PC-9 (cell line): ENCODE measurements around the gene POP4. TPM values are rescaled to one million over a fixed set of nuclear protein-coding genes. Genes with fewer than 3 reads are reported as not detected.

Source experiments
- BruUV-seq: library from RNA; stranded (reverse); fragments of 400-500 nt; replicated peaks from 2 replicates; lab custom pipeline; 2021; lab: Mats Ljungman, UMichigan
- CTCF ChIA-PET: fragments of 300-600 bp; sonication (Branson Sonifier 250); formaldehyde crosslinking; loops from one replicate; lab custom pipeline; 2022; ENCODE audit warnings: antibody characterized with exemption; lab: Charles Lee
- POLR2A ChIA-PET: fragments of 300-600 bp; sonication (Branson Sonifier 250); formaldehyde crosslinking; loops from one replicate; lab custom pipeline; 2022; ENCODE audit warnings: antibody characterized with exemption; ENCODE audit not compliant: unreplicated experiment; lab: Charles Lee
- DNase-seq, 2 experiments: peaks; one replicate each; pipeline versions ENCODE4 v3.0.0 to v3.0.0-alpha.2; 2015 to 2022; ENCODE audit warnings: mixed read lengths in 1 of 2
- H2AFZ ChIP-seq: fragments of 200-600 bp; sonication (generic); 2 replicates; pipeline ENCODE4 v1.8.1; 2017; ENCODE audit warnings: antibody characterized with exemption
- H3F3A ChIP-seq: fragments of 200-600 bp; sonication (generic); 2 replicates; pipeline ENCODE4 v1.8.1; 2017; ENCODE audit warnings: antibody characterized with exemption, mild to moderate bottlenecking, low read depth; ENCODE audit not compliant: insufficient read depth
- H3K27ac ChIP-seq: fragments of 200-600 bp; sonication (generic); 2 replicates; pipeline ENCODE4 v1.6.1; 2016; ENCODE audit warnings: mixed run types
- H3K27me3 ChIP-seq: fragments of 200-600 bp; sonication (generic); 2 replicates; pipeline ENCODE4 v1.6.1; 2016; ENCODE audit warnings: low read depth, mixed run types; ENCODE audit not compliant: insufficient read depth
- H3K36me3 ChIP-seq: fragments of 200-600 bp; sonication (generic); 2 replicates; pipeline ENCODE4 v1.6.1; 2016; ENCODE audit warnings: low read depth, mixed run types
- H3K4me1 ChIP-seq: fragments of 200-600 bp; sonication (generic); replicated peaks from 2 replicates; pipeline ENCODE4 v1.6.1; 2016; ENCODE audit warnings: mixed run types; ENCODE audit not compliant: insufficient read depth
- H3K4me2 ChIP-seq: fragments of 200-600 bp; sonication (generic); 2 replicates; pipeline ENCODE4 v1.6.1; 2017; ENCODE audit warnings: mixed run types
- H3K4me3 ChIP-seq: fragments of 200-600 bp; sonication (generic); 2 replicates; pipeline ENCODE4 v1.6.1; 2016; ENCODE audit warnings: mixed run types
- H3K79me2 ChIP-seq: fragments of 200-600 bp; sonication (generic); 2 replicates; pipeline ENCODE4 v1.6.1; 2017; ENCODE audit warnings: low read depth, mixed run types
- H3K9me2 ChIP-seq: fragments of 200-600 bp; sonication (generic); 2 replicates; pipeline ENCODE4 v1.8.1; 2017; ENCODE audit warnings: mild to moderate bottlenecking; ENCODE audit not compliant: insufficient read depth
- H3K9me3 ChIP-seq: fragments of 200-600 bp; sonication (generic); 2 replicates; pipeline ENCODE4 v1.8.1; 2016; ENCODE audit warnings: low read depth; ENCODE audit not compliant: insufficient read depth
- H4K20me1 ChIP-seq: fragments of 200-600 bp; sonication (generic); 2 replicates; pipeline ENCODE4 v1.8.1; 2017; ENCODE audit not compliant: insufficient read depth
- CTCF ChIP-seq: fragments of 200-600 bp; sonication (generic); conservative IDR thresholded peaks from 2 replicates; pipeline ENCODE4 v1.6.1; 2017; ENCODE audit warnings: mixed run types, antibody characterized with exemption, mild to moderate bottlenecking, moderate library complexity
- EZH2 ChIP-seq: fragments of 200-600 bp; sonication (generic); IDR thresholded peaks from 2 replicates; pipeline ENCODE4 v1.8.0; 2017; ENCODE audit warnings: antibody characterized with exemption, low read depth
- intact Hi-C: fragments of 100-400 bp; cut with micrococcal nuclease; formaldehyde crosslinking; loops from one replicate; pipeline ENCODE4 v1.10.0; 2022; ENCODE audit not compliant: unreplicated experiment
- total RNA-seq: library from RNA; stranded (reverse); gene quantifications from 2 replicates; pipeline ENCODE4 v1.2.3, GENCODE V29; 2021

The POP4 gene
- total RNA-seq, 1 experiment from 2014 or later = 66.6 TPM

DNA sequence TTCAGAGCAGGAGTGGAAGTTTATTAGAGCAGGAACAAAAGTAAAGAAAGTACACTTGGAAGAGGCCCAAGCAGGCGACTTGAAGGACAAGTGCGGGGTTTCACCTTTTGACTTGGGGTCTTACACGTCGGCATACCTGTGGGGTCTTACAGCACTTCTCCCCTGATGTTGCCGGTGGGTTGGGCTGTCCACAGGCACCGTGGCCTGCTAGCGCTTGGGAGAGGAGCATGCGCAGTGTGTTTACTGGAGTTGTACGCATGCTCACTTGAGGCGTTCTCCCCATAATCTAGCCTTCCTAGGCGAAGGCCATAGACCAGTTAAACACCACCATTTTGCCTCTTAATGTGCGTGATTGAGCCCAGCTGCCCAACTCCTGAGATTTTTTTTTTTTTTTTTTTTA lies 34.1 kb downstream of the POP4 start:
- no peak overlapping the region for H3K4me2 ChIP-seq
- DNase-seq = no peak
- no peaks in the 10 kb centered on the region for H3K79me2 ChIP-seq
- no peaks in the 10 kb centered on the region for H3K9me2 ChIP-seq
- no peak for TF ChIP-seq CTCF
- TF ChIP-seq EZH2 = no peak
- no peaks in the 10 kb centered on the region for H3K9me3 ChIP-seq
- POLR2A ChIA-PET = no interaction called here
- H2AFZ ChIP-seq = no peak overlapping the region
- H3F3A ChIP-seq = no peaks in the 10 kb centered on the region
- H3K36me3 ChIP-seq = no peaks in the 10 kb centered on the region
- intact Hi-C loops = no loop called here
- H4K20me1 ChIP-seq = no peaks in the 10 kb centered on the region
- CTCF ChIA-PET = no interaction called here
- H3K27me3 ChIP-seq = peaks cover 7% of the 10 kb centered on the region; the same call in 1 of the 2 replicates
- H3K4me3 ChIP-seq = no peak overlapping the region
- H3K4me1 ChIP-seq = no peaks in the 10 kb centered on the region
- BruUV-seq = no TSS peak
- no peak overlapping the region for H3K27ac ChIP-seq

- TF ChIP-seq CTCF (no peak), EZH2 (no peak)
- no peak overlapping the region for H3K4me3 ChIP-seq
- no peak overlapping the region for H2AFZ ChIP-seq
- CTCF ChIA-PET = interaction anchor here (0.6 kb wide), 1 partner anchor 11 kb away, joined by 3 read pairs; no protein-coding TSS in a partner anchor
- no peaks in the 10 kb centered on the region for H3K9me2 ChIP-seq
- H3K4me2 ChIP-seq = no peak overlapping the region
- intact Hi-C loops = no loop called here
- POLR2A ChIA-PET = no interaction called here
- H3K9me3 ChIP-seq = no peaks in the 10 kb centered on the region
- no peaks in the 10 kb centered on the region for H3K79me2 ChIP-seq
- 0 out of 2 replicates have a peak, but pooled peaks cover 4% of the 10 kb centered on the region for H3K4me1 ChIP-seq
- H3K36me3 ChIP-seq = no peaks in the 10 kb centered on the region
- no peak for DNase-seq
- H4K20me1 ChIP-seq = no peaks in the 10 kb centered on the region
- no peaks in the 10 kb centered on the region for H3F3A ChIP-seq
- no peak overlapping the region for H3K27ac ChIP-seq
- peaks cover 7% of the 10 kb centered on the region; the same call in 1 of the 2 replicates for H3K27me3 ChIP-seq
- no TSS peak for BruUV-seq
Observed at GRCh38 chr19:29641597-29641996, 35.5 kb downstream of the POP4 start.

- Histone ChIP-seq H3K4me1 (0 out of 2 replicates have a peak, but pooled peaks cover 4% of the 10 kb centered on the region), H3K4me3 (no peak overlapping the region), H3K36me3 (no peaks in the 10 kb centered on the region), H3K9me3 (no peaks in the 10 kb centered on the region), H3K27me3 (peaks cover 7% of the 10 kb centered on the region; the same call in 1 of the 2 replicates), H3K9me2 (no peaks in the 10 kb centered on the region), H3F3A (no peaks in the 10 kb centered on the region), H3K27ac (no peak overlapping the region), H3K4me2 (no peak overlapping the region), H2AFZ (no peak overlapping the region), H3K79me2 (no peaks in the 10 kb centered on the region), H4K20me1 (no peaks in the 10 kb centered on the region)
- ChIA-PET POLR2A (no interaction called here), CTCF (no interaction called here)
- no TSS peak for BruUV-seq
- TF ChIP-seq CTCF (no peak), EZH2 (no peak)
- no peak for DNase-seq
- intact Hi-C loops = no loop called here
Observed at GRCh38 chr19:29643361-29643935, 37.4 kb downstream of the POP4 start.
